Prostate gland (tissue), 2 donors: ENCODE data around the gene NDUFS6. TPM values are rescaled to one million over a fixed set of nuclear protein-coding genes. Genes with fewer than 3 reads are reported as not detected.

Experiments used
- DNase-seq: peaks from one replicate; pipeline ENCODE4 v3.0.0-alpha.2; 2019; ENCODE audit warnings: low spot score
- H3K27ac ChIP-seq, 2 donors: fragments of 200-600 bp; sonication (generic); 2 replicates each; pipeline ENCODE4 v1.5.1; 2017 to 2019
- H3K27me3 ChIP-seq: fragments of 200-600 bp; sonication (generic); replicated peaks from 2 replicates; pipeline ENCODE4 v1.5.1; 2019; ENCODE audit not compliant: insufficient read depth
- H3K36me3 ChIP-seq, 2 donors: fragments of 200-600 bp; sonication (generic); 1 replicate in 1 of 2; 2 replicates in 1 of 2; pipeline versions ENCODE4 v1.5.1 to v1.8.1; 2017 to 2019
- H3K4me1 ChIP-seq: fragments of 200-600 bp; sonication (generic); replicated peaks from 2 replicates; pipeline ENCODE4 v1.5.1; 2019
- H3K4me3 ChIP-seq, 2 donors: fragments of 200-600 bp; sonication (generic); 2 replicates each; pipeline ENCODE4 v1.5.1; 2017 to 2019
- H3K9me3 ChIP-seq: fragments of 200-600 bp; sonication (generic); 2 replicates; pipeline ENCODE4 v1.5.1; 2017
- CTCF ChIP-seq, 4 experiments: fragments of 200-600 bp in 2 of 4; fragments of 450-650 bp in 2 of 4; sonication (generic) in 2 of 4; IDR thresholded peaks; 1 replicate in 3 of 4; 2 replicates in 1 of 4; pipeline ENCODE4 v1.5.1; 2016 to 2019; ENCODE audit warnings: antibody characterized with exemption in 4 of 4, mild to moderate bottlenecking in 2 of 4, moderate library complexity in 2 of 4
- POLR2A ChIP-seq: fragments of 450-650 bp; IDR thresholded peaks from one replicate; pipeline ENCODE4 v1.6.1; 2016; ENCODE audit warnings: antibody characterized with exemption, mild to moderate bottlenecking
- POLR2AphosphoS5 ChIP-seq: sonication (generic); formaldehyde crosslinking; IDR thresholded peaks from one replicate; pipeline ENCODE4 v1.6.1; 2017; ENCODE audit warnings: antibody characterized with exemption
- WGBS: methylation state at CpG from one replicate; pipeline ENCODE4 v1.1.5; 2018; 5-methylcytosine and 5-hydroxymethylcytosine counted together
- intact Hi-C: fragments of 100-400 bp; cut with DNase I; formaldehyde crosslinking; loops from one replicate; pipeline ENCODE4 v1.14.2; 2022
- total RNA-seq, 2 donors: library from RNA; depleted of rRNA; stranded (reverse); fragments of >200 nt; gene quantifications; one replicate each; pipeline ENCODE4 v1.1.0, GENCODE V29; 2016

The NDUFS6 gene
- total RNA-seq, 2 donors from 2014 or later, result 27.8 to 70.2 TPM

- 76% methylated on average over 13 of the region's 13 CpGs for WGBS
- H3K9me3 ChIP-seq, result no peaks in the 10 kb centered on the region
- no peaks in the 10 kb centered on the region for H3K27me3 ChIP-seq
- H3K4me3 ChIP-seq, result no peak overlapping the region
- H3K27ac ChIP-seq, result no peak overlapping the region
- H3K4me1 ChIP-seq, result no peaks in the 10 kb centered on the region
- intact Hi-C loops, result no loop called here
- DNase-seq, result no peak
- H3K36me3 ChIP-seq, result peaks cover 0 to 5% of the 10 kb centered on the region in 2 donors
- TF ChIP-seq CTCF (IDR thresholded peaks at IDR 0.05), result no peak
- no peak for TF ChIP-seq POLR2A
- TF ChIP-seq POLR2AphosphoS5, result no peak
Measured at GRCh38 chr5:1795506-1795905, 5.7 kb upstream of the NDUFS6 start.

GRCh38 chr5:1795931-1796330, 5.3 kb upstream of the NDUFS6 start:
- Histone ChIP-seq H3K4me1 (no peaks in the 10 kb centered on the region), H3K4me3 (no peak overlapping the region), H3K9me3 (no peaks in the 10 kb centered on the region), H3K27ac (no peak overlapping the region), H3K36me3 (peaks cover 0 to 5% of the 10 kb centered on the region in 2 donors), H3K27me3 (no peaks in the 10 kb centered on the region)
- no peak for DNase-seq
- intact Hi-C loops, result no loop called here
- TF ChIP-seq POLR2A (no peak), POLR2AphosphoS5 (no peak), CTCF (IDR thresholded peaks at IDR 0.05) (no peak)
- WGBS, result 86% methylated on average over 8 of the region's 8 CpGs

GRCh38 chr5:1796371-1797102, 4.7 kb upstream of the NDUFS6 start:
- intact Hi-C loops, result no loop called here
- no peak overlapping the region for H3K27ac ChIP-seq
- TF ChIP-seq POLR2AphosphoS5 (no peak), POLR2A (no peak), CTCF (IDR thresholded peaks at IDR 0.05) (no peak)
- no peaks in the 10 kb centered on the region for H3K27me3 ChIP-seq
- no peak overlapping the region for H3K4me3 ChIP-seq
- no peak for DNase-seq
- WGBS, result 92% methylated on average over 21 of the region's 21 CpGs
- H3K9me3 ChIP-seq, result no peaks in the 10 kb centered on the region
- peaks cover 0 to 5% of the 10 kb centered on the region in 2 donors for H3K36me3 ChIP-seq
- no peaks in the 10 kb centered on the region for H3K4me1 ChIP-seq

GRCh38 chr5:1797103-1797800, 4.0 kb upstream of the NDUFS6 start:
- H3K4me3 ChIP-seq, result no peak overlapping the region
- no peaks in the 10 kb centered on the region for H3K9me3 ChIP-seq
- no peak for DNase-seq
- no peaks in the 10 kb centered on the region for H3K27me3 ChIP-seq
- H3K4me1 ChIP-seq, result no peaks in the 10 kb centered on the region
- peaks cover 0 to 5% of the 10 kb centered on the region in 2 donors for H3K36me3 ChIP-seq
- TF ChIP-seq CTCF (IDR thresholded peaks at IDR 0.05) (no peak), POLR2AphosphoS5 (no peak), POLR2A (no peak)
- intact Hi-C loops, result no loop called here
- WGBS, result 89% methylated on average over 14 of the region's 18 CpGs
- H3K27ac ChIP-seq, result no peak overlapping the region
